OCI-M2 (cell line): ENCODE results near the gene GRIP2.

Experiments
- DNase-seq: peaks from one replicate; lab custom pipeline; 2025; ENCODE audit not compliant: unreplicated experiment; lab: John Stamatoyannopoulos, UW

GRIP2 gene

GRCh38 chr3:14508505-14508819, 31.7 kb downstream of the GRIP2 start:
- DNase-seq = no peak

- DNase-seq = no peak
Observed at GRCh38 chr3:14507757-14508504, 32.2 kb downstream of the GRIP2 start.

- no peak for DNase-seq
Observed at GRCh38 chr3:14507305-14507741, 32.8 kb downstream of the GRIP2 start.

GRCh38 chr3:14506626-14507304, 33.4 kb downstream of the GRIP2 start:
- DNase-seq = no peak

- DNase-seq = no peak
Observed at GRCh38 chr3:14505803-14506500, 34.2 kb downstream of the GRIP2 start.

GRCh38 chr3:14505001-14505802, 34.9 kb downstream of the GRIP2 start:
- DNase-seq = no peak

GRCh38 chr3:14503706-14504065, 36.5 kb downstream of the GRIP2 start:
- no peak for DNase-seq

- DNase-seq = no peak
Observed at GRCh38 chr3:14503033-14503705, 37.0 kb downstream of the GRIP2 start.

- no peak for DNase-seq
Observed at GRCh38 chr3:14502472-14502871, 37.7 kb downstream of the GRIP2 start.

GRCh38 chr3:14497321-14497720, 42.8 kb downstream of the GRIP2 start:
- no peak for DNase-seq

- DNase-seq = no peak
Observed at GRCh38 chr3:14496351-14496750, 43.8 kb downstream of the GRIP2 start.

- DNase-seq = no peak
Observed at GRCh38 chr3:14494973-14495300, 45.2 kb downstream of the GRIP2 start.

- no peak for DNase-seq
Observed at GRCh38 chr3:14494279-14494972, 45.7 kb downstream of the GRIP2 start.

- no peak for DNase-seq
Observed at GRCh38 chr3:14492948-14493881, 46.9 kb downstream of the GRIP2 start.

- DNase-seq = no peak
Observed at GRCh38 chr3:14491396-14492190, 48.5 kb downstream of the GRIP2 start.

- no peak for DNase-seq
Observed at GRCh38 chr3:14490831-14491230, 49.3 kb downstream of the GRIP2 start.

GRCh38 chr3:14490255-14490654, 49.9 kb downstream of the GRIP2 start:
- no peak for DNase-seq

- DNase-seq = no peak
Observed at GRCh38 chr3:14489641-14490040, 50.5 kb downstream of the GRIP2 start.
